GM12872 (cell line): ENCODE measurements around the gene NACC1.
A peak's percentile ranks its signal among the peaks of the same experiment; 100 is the strongest.

Source experiments
- TF ChIP-seq, protein P1 (sequence below): IDR thresholded peaks from 3 replicates; pipeline ENCODE4 v1.5.1; 2011; ENCODE audit warnings: low read depth, mild to moderate bottlenecking, low read length, moderate library complexity; ENCODE audit not compliant: insufficient read depth

NACC1 gene

DNA sequence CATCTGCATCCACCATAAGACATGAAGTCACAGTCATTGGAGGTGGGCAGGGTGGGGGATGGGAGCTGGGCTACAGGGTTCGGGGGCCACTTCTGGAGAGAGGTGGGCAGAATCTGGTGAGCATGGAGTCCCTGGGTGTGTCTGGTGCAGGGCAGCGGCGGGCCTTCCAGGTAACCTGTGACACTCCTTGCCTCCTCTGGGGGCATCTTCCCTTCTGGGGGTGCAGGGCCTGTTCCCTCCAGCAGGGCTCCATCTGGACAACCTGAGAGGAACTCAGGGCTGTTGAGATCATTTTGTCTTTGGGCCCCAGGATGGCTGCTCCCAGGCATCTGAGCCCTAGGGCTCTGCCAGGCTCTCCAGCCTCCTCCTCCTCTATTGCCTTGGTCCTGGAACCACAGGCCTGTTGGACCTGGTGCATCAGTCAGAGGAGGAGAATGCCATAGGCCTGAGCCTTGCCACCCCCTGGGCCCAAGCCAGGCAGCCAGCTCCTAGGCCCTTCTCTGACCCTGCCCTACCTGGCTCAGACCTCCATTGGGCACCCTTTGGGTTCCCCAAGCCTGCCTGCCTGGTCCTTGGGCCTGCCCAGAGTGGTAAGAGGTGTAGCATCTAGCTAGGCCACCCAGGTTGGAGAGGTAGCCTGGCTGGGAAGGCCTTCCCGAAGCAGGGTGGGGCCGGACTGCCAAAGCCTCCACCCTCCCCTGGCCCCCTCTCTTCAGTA, 28.8 kb upstream of the NACC1 start:
- TF ChIP-seq, protein P1, sequence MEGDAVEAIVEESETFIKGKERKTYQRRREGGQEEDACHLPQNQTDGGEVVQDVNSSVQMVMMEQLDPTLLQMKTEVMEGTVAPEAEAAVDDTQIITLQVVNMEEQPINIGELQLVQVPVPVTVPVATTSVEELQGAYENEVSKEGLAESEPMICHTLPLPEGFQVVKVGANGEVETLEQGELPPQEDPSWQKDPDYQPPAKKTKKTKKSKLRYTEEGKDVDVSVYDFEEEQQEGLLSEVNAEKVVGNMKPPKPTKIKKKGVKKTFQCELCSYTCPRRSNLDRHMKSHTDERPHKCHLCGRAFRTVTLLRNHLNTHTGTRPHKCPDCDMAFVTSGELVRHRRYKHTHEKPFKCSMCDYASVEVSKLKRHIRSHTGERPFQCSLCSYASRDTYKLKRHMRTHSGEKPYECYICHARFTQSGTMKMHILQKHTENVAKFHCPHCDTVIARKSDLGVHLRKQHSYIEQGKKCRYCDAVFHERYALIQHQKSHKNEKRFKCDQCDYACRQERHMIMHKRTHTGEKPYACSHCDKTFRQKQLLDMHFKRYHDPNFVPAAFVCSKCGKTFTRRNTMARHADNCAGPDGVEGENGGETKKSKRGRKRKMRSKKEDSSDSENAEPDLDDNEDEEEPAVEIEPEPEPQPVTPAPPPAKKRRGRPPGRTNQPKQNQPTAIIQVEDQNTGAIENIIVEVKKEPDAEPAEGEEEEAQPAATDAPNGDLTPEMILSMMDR = peak; percentile 75

DNA sequence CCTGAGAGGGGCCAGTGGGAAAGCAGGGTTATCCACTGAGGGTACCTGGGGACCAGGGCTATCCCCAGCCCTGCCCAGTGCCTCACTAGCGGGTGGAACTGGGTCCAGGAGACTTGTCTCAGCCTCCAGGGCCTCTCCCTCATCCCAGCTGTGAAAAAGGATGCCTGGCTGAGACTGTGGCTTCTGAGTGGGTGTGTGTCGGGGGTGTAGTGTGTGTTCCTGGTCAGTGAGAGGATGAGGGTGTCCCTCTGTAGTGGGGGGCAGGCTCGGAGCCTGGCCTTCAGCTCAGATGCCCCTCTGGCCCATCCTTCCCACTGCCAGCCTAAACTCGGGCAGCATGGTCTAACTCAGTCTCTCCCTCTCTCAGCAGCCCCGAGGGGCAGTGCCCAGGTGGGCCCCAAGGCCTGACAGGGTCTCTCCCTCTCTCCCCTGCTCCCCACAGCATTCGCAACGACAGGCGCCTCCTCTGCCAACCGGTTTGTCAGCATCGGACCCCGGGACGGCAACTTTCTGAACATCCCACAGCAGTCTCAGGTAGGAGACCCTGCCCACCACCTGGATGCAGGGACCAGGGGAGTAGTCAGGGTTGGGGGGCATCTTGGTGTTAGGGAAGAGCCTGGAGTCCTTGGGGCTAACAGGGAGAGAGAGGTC, 28.1 kb upstream of the NACC1 start:
- TF ChIP-seq, protein P1 = no peak

DNA sequence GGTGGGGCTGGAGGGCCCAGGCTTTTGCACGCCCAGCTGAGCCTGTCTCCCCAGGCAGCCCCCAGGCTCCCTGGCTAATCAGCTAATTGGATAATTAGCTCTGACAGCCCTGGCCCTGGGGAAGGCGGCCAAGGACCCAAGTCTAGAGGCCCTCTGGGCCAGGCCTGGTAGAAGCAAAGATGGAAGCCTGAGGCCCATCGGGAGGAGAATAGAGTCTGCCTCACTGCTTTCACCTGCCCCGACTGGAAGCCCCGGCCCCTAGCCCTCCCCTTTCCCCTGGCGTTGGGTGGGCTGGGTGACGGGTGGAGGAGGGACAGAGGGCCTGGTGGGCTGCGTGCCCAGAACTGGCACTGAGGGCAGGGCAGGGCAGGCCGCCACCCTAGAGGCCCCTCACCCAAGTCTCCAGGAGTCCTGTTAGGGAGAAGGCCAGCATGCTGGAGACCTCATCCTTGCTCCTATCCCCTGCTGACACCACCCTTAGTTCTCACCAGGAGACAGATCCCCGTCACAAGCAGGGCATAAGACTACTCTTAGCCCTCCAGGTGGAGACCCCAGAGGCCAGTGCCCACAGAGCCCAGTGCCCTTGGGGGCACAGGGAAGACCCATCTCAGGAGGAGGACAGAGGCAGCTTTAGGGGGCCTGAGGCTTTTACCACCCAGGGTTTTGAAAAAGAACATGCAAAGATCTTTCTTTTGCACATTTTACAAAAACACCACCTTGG, 27.4 kb upstream of the NACC1 start:
- TF ChIP-seq, protein P1 = no peak

DNA sequence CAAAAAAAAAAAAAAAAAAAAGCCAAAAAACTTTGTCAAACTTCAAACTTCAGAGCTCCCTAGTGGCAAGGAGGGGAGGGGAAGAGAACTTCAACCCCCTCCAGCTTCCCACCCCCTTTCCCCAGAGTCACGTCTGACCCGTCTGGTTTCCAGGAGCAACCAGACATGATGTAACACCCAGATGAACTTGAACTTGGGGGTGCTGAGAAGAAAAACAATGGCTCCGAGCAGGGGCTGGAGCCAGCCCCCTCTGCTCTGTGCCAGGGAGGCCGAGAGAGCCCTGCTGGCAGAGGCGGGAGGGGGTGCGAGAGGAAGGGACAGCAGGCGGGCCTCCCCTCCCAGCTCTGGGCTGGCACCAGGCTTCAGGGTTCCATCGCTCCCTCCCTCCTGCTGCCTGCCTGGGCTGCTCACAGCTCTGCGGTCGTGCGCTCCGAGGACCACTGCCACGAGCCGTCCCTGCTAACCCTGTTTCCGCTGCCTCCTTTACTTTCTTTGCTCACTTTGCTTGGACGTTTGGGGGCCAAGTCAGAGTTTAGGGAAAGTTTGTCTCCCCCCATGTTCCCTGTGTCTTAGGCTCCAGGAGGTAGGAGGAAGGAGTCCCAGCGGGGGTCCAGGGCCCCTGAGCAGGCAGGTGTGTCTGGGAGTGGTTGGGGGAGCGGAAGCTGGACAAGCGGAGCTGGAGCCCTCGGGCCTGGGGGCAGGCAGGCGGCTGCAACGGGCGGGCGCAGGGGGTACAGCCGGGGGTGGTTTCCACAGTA, 26.5 kb upstream of the NACC1 start:
- TF ChIP-seq, protein P1 = no peak

DNA sequence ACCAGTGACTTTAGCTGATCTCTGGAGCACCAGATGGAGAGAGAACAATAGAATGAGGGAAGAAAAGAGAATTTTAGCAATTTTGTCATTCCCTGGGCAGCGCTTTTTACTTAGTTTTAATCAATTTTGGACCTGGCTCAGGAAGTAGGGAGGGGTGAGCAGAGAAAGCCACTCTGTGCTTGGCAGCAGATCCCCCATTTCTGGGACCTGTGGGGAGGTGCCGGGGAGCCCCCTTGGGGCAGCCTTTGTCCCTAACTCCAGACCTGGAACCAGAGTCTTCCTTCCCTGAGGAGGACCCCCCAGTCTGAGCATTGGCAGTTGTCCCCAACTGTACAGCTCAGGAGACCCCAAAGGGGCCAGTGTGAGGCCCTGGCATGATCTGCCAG, 25.9 kb upstream of the NACC1 start:
- TF ChIP-seq, protein P1 = no peak

DNA sequence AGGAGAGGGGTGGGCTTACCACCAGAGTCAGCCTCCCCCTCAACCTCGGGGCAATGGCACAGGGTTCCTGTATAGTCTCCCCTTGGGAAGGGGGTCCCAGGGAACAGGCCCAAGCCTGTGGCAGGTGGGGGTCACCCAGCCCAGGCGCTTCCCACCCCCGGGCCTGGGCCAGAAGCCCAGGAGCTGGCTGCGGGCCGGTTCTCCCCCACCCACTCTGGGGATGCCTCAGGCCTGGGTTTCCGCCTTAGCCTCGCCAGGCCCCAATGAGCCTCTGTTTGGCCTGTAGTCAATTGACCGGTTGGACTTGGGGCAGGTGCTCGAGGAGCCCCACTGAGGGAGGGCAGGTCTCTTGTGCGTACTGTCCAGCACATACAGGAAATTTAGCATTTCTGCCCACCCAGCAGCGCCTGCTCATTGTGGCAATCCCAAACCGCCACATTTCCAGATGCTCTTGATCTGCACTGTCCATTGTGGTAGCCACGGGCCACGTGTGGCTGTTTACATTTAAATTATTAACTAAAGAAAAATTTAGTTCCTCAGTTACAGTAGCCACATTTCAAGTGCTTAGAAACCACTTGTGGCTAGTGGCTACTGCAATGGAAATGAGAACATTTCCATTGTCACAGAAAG, 25.3 kb upstream of the NACC1 start:
- TF ChIP-seq, protein P1 = no peak
